Stromal cell of bone marrow (primary cell): ENCODE data around the gene ZFAND3.
"Not testable (repeated sequence)": the region's sequence is repeated elsewhere in the genome, so short reads cannot be mapped to it uniquely, and the experiment has no call there.

ENCODE experiments used
- DNase-seq: peaks from one replicate; pipeline ENCODE4 v3.0.0-alpha.2; 2012; ENCODE audit warnings: low read depth

The ZFAND3 gene

DNA sequence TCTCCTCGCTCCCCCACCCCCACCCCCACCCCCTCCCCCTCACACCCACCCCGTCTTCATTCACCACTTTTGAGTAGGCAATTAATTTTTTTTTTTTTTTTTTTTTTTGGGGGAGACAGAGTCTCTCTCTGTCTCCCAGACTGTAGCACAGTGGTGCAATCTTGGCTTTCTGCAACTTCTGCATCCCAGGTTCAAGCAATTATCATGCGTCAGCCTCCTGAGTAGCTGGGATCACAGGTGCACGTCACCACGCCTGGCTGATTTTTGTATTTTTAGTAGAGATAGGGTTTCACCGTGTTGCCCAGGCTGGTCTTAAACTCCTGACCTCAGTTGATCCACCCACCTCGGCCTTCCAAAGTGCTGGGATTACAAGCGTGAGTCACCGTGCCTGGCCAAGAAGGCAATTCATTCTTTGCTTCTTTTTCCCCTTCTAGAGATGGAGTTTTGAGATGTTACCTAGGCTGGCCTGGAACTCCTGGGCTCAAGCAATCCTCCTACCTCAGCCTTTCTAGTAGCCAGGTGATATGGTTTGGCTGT lies 230.4 kb downstream of the ZFAND3 start:
- not testable (repeated sequence) for DNase-seq

DNA sequence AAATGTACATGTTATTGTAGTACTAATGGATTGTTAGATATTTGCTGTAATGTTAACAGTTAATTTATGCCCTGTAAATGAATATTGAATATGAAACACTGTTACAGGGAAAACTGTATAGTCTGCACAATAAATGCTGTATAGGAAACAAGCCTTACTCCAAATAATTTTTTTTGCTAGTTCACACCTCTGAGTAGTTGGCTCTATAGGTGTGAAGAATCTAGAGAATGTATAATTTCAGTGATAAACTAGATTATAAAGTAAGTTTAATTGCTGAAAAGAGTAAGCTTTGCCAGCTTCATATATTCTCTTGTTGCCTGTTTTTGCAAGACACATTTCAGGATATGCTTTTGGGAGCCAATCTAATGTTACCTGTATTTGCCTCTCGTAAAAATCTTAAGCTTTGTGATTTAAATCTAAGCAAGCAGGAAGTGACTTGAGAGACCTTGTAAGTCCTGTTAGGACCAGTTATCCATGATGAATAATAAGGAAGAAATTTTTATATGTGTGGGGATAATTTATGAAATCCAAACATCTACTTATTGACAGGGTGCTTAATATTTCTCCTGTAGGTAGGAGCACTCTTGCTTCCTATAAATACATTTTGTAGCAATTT lies 232.4 kb downstream of the ZFAND3 start:
- DNase-seq = no peak

- DNase-seq = no peak
Measured at GRCh38 chr6:38054527-38055202, 235.1 kb downstream of the ZFAND3 start.

DNA sequence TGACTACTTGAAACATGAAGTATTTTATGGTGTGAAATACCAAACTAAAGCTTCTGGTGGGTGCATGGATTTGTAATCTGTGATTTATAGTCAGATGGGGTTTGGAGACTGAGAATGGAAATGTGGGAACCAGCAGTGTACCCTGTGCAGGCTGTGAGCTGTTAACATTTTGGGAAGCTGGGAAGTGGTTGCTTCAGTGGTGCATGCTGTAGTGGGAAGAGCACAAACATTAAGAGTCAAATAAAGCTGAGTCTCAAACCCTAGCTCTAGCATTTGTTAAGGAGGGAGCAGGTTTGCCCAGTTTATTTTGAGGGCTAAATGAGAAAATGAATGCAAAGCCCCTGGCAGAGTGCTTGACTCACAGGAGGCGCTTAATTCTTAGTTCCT lies 235.7 kb downstream of the ZFAND3 start:
- no peak for DNase-seq

- DNase-seq = no peak
Measured at GRCh38 chr6:38056361-38056760, 236.8 kb downstream of the ZFAND3 start.

GRCh38 chr6:38057994-38058393 lies 238.5 kb downstream of the ZFAND3 start:
- DNase-seq = peak; percentile 25

DNA sequence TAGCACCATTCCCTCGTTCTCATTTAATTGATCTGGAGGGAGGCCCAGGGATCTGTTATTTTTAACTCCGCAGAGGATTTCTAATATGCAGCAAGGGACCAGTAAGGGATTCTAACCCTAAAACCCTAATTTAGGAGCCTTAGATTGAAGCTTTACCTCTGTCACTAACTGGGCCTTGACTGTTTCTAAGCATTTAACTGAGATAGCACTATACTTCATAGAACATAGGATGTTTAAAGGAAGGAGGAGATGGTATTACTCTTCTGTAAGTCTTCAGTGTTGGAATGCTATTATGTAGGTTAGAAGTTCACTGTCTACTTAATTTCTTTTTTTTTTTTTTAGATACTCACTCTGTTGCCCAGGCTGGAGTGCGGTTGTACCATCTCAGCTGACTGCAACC lies 242.5 kb downstream of the ZFAND3 start:
- DNase-seq = no peak

DNA sequence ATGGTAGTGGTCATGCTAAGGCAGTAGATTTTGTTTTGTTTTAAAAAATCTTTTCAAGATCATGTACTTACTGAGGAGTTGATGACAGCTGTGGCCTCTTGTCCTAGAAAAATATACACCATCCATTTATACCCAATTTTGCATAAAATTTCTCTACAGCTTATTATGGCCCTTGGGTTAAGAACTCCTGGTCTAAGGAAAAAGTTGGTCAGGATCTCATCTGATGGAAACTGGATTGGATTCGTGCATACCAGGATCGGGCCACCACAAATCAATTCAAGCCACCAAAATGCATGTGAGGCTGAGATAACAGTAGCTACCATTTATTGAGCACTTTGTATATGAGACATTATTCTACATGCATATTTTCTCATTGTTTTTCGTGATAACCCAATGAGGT lies 244.4 kb downstream of the ZFAND3 start:
- DNase-seq = no peak

- DNase-seq = peak; percentile 36
Measured at GRCh38 chr6:38064431-38064830, 244.9 kb downstream of the ZFAND3 start.

GRCh38 chr6:38065734-38066305 lies 246.3 kb downstream of the ZFAND3 start:
- no peak for DNase-seq

- DNase-seq = no peak
Measured at GRCh38 chr6:38067263-38067980, 247.9 kb downstream of the ZFAND3 start.

GRCh38 chr6:38068854-38069590 lies 249.5 kb downstream of the ZFAND3 start:
- no peak for DNase-seq

DNA sequence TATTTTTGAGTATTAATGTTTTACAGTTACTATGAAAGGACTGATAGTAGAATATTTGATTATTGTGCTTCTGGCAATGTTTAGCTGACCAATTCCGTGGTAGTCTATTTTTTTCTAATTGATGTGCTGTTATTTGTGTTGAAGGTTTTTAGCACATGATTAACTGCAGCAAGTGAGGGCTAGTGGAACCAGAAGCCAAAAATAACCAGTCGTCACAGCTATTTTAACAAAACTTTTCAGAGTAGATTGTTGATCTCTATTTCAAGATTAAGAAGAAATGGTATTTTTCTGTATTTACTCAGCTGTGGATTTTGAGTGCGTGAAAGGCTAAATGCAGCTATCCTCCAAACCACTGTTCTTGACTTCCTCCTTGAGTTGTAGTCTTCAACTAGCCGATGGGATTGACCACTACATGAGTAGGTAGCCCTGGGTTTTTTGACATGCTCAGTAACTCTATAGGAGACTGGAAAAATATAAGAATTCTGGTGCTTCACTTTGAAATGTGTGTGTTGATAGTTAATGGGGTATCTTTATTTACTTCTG lies 258.0 kb downstream of the ZFAND3 start:
- no peak for DNase-seq

GRCh38 chr6:38078671-38079070 lies 259.1 kb downstream of the ZFAND3 start:
- DNase-seq = no peak

GRCh38 chr6:38079107-38079506 lies 259.6 kb downstream of the ZFAND3 start:
- DNase-seq = no peak

DNA sequence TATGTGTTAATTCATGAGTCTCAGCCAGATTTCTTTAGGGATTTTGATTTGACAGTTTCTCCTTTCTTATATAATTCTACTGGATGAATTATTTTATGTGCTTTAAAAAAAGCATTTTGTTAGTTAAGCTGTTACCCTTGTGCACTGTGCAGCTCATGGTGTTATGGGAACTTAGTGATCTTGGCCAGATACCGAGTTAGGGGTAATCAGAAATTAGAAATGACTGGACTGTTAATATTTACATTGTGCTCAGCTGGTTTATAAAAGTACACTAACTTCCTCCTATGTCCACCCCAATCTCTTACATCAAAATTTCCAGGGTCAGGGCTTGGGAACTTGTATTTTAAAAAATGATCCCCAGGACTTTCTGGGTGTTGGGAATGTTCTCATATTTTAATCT lies 260.0 kb downstream of the ZFAND3 start:
- DNase-seq = no peak

DNA sequence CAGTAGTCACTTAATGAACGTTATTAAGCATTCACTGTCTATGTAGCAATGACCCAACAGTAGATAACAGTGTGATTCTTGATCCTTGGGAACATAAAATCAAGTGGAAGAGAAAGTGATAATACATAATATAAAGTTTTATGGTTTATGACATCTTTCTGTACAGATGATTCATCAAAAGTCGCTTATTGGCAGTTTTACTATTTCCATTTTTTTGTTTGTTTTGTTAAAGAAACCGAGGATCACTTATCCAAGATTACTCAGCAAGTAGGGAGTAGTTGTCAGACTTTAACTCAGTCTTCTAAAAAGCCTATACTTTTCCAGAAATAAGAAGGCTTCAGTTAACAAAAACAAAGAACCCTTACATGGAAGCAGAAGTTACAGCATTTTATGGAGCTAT lies 260.8 kb downstream of the ZFAND3 start:
- peak; percentile 74 for DNase-seq

DNA sequence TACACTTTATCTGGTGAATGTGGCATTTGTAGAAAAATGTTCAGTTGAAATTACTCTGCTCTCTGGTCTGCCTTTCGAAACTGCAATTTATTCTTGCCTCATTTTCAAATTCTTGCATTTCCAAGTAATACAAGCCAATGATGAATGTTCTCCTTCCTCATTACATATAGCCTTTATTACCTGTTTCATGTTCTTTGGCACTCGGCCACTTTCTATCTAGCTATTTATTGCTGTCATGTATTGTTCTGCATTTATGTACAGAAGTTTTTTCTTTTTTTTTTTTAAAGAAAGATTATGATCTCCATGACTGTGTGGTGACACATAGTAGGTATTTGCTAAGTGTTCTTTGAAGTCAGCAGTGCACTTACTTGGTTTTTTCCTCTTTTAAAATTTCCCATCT lies 261.4 kb downstream of the ZFAND3 start:
- no peak for DNase-seq

DNA sequence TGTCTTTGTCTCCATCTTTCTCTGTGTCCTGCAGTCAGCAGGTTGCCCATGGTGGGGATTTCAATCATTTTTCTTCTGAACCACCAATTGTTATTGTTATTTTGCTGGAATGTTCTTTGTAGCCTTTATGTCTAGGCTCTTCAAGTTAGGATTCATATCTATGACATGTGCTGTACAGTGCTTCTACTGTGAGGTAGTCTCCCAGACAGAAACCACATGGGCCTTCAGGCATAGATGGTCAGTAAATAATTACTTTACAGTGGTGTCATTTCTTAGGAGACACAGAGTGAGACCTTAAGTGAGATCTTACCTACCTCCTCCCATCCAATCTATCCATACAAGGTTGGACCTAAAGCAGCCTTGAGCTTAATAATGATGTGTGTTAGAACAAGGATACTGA lies 265.5 kb downstream of the ZFAND3 start:
- no peak for DNase-seq

- no peak for DNase-seq
Measured at GRCh38 chr6:38086346-38086745, 266.8 kb downstream of the ZFAND3 start.

- DNase-seq = no peak
Measured at GRCh38 chr6:38088010-38088409, 268.5 kb downstream of the ZFAND3 start.

DNA sequence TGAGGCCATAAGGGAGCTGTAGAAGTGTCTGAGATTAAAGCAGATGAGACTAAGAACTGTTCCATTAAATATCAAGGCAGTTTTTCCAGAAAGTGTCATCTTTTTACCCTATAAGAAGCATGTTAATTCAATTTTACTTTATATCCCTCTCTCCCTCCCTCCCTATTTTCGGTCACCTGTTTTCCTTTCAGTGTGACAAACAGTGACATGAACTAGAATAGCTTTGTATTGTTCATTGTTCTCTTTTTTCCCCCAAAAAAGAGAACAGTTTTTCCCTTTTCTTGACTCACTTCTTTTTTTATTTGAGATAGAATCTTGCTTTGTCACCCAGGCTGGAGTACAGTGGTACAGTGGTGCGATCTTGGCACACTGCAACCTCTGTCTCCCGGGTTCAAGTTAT lies 269.3 kb downstream of the ZFAND3 start:
- no peak for DNase-seq
